GM20000 (cell line): ENCODE measurements around the gene IL15RA.

Source experiments
- DNase-seq: peaks from one replicate; pipeline ENCODE4 v3.0.0; 2012; ENCODE audit warnings: low spot score
- CTCF ChIP-seq: IDR thresholded peaks from 2 replicates; pipeline ENCODE4 v1.5.1; 2012; ENCODE audit warnings: mild to moderate bottlenecking, control low read depth; ENCODE audit errors: extremely low read depth, missing control alignments

IL15RA gene

GRCh38 chr10:5921746-5922145, 55.6 kb downstream of the IL15RA start:
- no peak for TF ChIP-seq CTCF
- no peak for DNase-seq

- no peak for DNase-seq
- no peak for TF ChIP-seq CTCF
These were observed 57.8 kb downstream of the IL15RA start for GRCh38 chr10:5919568-5919967.

GRCh38 chr10:5918763-5919162, 58.6 kb downstream of the IL15RA start:
- TF ChIP-seq CTCF = no peak
- no peak for DNase-seq

GRCh38 chr10:5917305-5917704, 60.0 kb downstream of the IL15RA start:
- no peak for DNase-seq
- no peak for TF ChIP-seq CTCF

DNA sequence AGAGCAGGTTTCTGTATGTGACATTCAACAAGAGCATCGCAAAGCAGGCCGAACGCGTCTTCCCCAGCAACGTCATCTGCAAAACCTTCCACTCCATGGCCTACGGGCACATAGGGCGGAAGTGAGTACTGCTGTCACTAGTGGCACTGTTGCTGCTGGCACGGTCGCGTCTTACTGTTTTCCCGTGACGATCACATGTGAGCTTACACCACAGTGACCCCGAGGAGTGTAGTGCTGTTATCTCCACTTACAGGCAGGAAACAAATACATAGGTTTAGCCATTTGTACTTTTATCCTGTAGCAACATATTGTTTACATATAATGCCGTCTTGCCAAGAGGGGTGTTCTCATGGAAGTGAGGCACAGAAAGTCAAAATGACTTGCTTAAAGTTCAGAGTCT, 61.9 kb downstream of the IL15RA start:
- TF ChIP-seq CTCF = no peak

GRCh38 chr10:5913736-5914135, 63.6 kb downstream of the IL15RA start:
- no peak for DNase-seq
- TF ChIP-seq CTCF = no peak

More for the DNA sequence above, 61.9 kb downstream of the IL15RA start:
- DNase-seq = no peak

GRCh38 chr10:5911670-5912069, 65.7 kb downstream of the IL15RA start:
- no peak for TF ChIP-seq CTCF
- no peak for DNase-seq
